K562 (cell line): Measurements from ENCODE around the gene ASB18. TPM values are rescaled to one million over a fixed set of nuclear protein-coding genes. Genes with fewer than 3 reads are reported as not detected.

Experiments
- ATAC-seq: fragments of 200-7000 bp; cut with Tn5 transposase; 3 replicates; pipeline ENCODE4 v1.9.1; 2020; ENCODE audit warnings: moderate library complexity
- BruUV-seq: library from RNA; stranded (reverse); fragments of 400-500 nt; replicated peaks from 2 replicates; lab custom pipeline; 2021; lab: Mats Ljungman, UMichigan
- CTCF ChIA-PET: fragments of 300-600 bp; formaldehyde crosslinking; extraction: SDS; loops from one replicate; lab custom pipeline; 2021; ENCODE audit warnings: low intra/inter-chr PET ratio; lab: Yijun Ruan, JAX
- POLR2A ChIA-PET: fragments of 300-600, 350-650 bp; sonication (Branson Sonifier 250); formaldehyde crosslinking; extraction: SDS; loops from one replicate; lab custom pipeline; 2021; ENCODE audit warnings: antibody characterized with exemption, inconsistent platforms; lab: Yijun Ruan, JAX
- DNase-seq, 4 experiments: peaks; one replicate each; pipeline versions ENCODE4 v3.0.0 to v3.0.0-alpha.2; 2011 to 2018; ENCODE audit warnings: low spot score in 3 of 4, mixed read lengths in 3 of 4; ENCODE audit errors: extremely low read depth in 1 of 4
- FAIRE-seq: peaks from 2 replicates; lab custom pipeline; 2011; peaks lifted over from hg19 to GRCh38; lab: Jason Lieb, UNC
- H2AFZ ChIP-seq: 2 replicates; pipeline ENCODE4 v1.6.0; 2011; ENCODE audit warnings: low read depth, low read length, control low read depth, inconsistent platforms
- H3K27ac ChIP-seq: fragments of 200-600 bp; 3 replicates; pipeline ENCODE4 v1.8.0; 2011; ENCODE audit warnings: low read depth, mild to moderate bottlenecking, control low read depth, inconsistent platforms, low read length, moderate library complexity, mixed read lengths; ENCODE audit errors: extremely low read depth
- H3K27me3 ChIP-seq, 2 experiments: fragments of 300-600 bp in 1 of 2; 2 replicates in 1 of 2; 3 replicates in 1 of 2; pipeline versions ENCODE4 v1.6.0 to v1.8.0; 2011; ENCODE audit warnings: inconsistent platforms in 2 of 2, low read length in 2 of 2, mild to moderate bottlenecking in 1 of 2, mixed read lengths in 1 of 2, moderate library complexity in 1 of 2; ENCODE audit not compliant: control insufficient read depth in 2 of 2, insufficient read depth in 2 of 2
- H3K36me3 ChIP-seq: fragments of 300-600 bp; 3 replicates; pipeline ENCODE4 v1.8.0; 2011; ENCODE audit warnings: mild to moderate bottlenecking, low read length, inconsistent platforms; ENCODE audit not compliant: control insufficient read depth, insufficient read depth
- H3K4me1 ChIP-seq, 2 experiments: fragments of 200-600 bp in 1 of 2; replicated peaks in 1 of 2; 2 replicates in 1 of 2; 3 replicates in 1 of 2; pipeline versions ENCODE4 v1.5.1 to v1.8.0; 2011; ENCODE audit warnings: inconsistent platforms in 2 of 2, low read length in 2 of 2, mild to moderate bottlenecking in 1 of 2, mixed read lengths in 1 of 2, moderate library complexity in 1 of 2; ENCODE audit not compliant: control insufficient read depth in 2 of 2, insufficient read depth in 2 of 2
- H3K4me2 ChIP-seq: 2 replicates; pipeline ENCODE4 v1.6.1; 2011; ENCODE audit warnings: low read length, control low read depth, inconsistent platforms, mixed read lengths; ENCODE audit not compliant: insufficient read depth
- H3K4me3 ChIP-seq: fragments of 200-600 bp; sonication (generic), shearing (Covaris generic); 2 replicates; pipeline ENCODE4 v1.5.1; 2016; ENCODE audit warnings: control low read depth, inconsistent platforms
- H3K79me2 ChIP-seq: fragments of 200-600 bp; 3 replicates; pipeline ENCODE4 v1.8.0; 2011; ENCODE audit warnings: low read length, inconsistent platforms; ENCODE audit not compliant: control insufficient read depth, insufficient read depth
- H3K9ac ChIP-seq, 2 experiments: 2 replicates each; pipeline versions ENCODE4 v1.6.0 to v1.6.1; 2011; ENCODE audit warnings: low read depth in 2 of 2, low read length in 2 of 2, control low read depth in 1 of 2, inconsistent platforms in 1 of 2, mild to moderate bottlenecking in 1 of 2, mixed read lengths in 1 of 2; ENCODE audit not compliant: insufficient read depth in 1 of 2
- H3K9me1 ChIP-seq: one replicate; pipeline ENCODE4 v1.6.0; 2011; ENCODE audit warnings: inconsistent platforms, mild to moderate bottlenecking, low read length, moderate library complexity; ENCODE audit not compliant: control insufficient read depth, insufficient read depth
- H3K9me3 ChIP-seq: replicated peaks from 2 replicates; pipeline ENCODE4 v1.5.1; 2011; ENCODE audit warnings: low read depth, low read length, inconsistent platforms; ENCODE audit not compliant: control insufficient read depth, insufficient read depth
- H4K20me1 ChIP-seq: replicated peaks from 2 replicates; pipeline ENCODE4 v1.6.1; 2011; ENCODE audit warnings: low read length, inconsistent platforms, mixed read lengths; ENCODE audit not compliant: control insufficient read depth, insufficient read depth
- BACH1 ChIP-seq: fragments of 200-800 bp; sonication (Bioruptor generic); IDR thresholded peaks from 2 replicates; pipeline ENCODE4 v1.6.1; 2016; ENCODE audit warnings: missing genetic modification characterization, missing compliant biosample characterization
- ELF4 ChIP-seq: fragments of 450-650 bp; formaldehyde crosslinking; IDR thresholded peaks from 2 replicates; pipeline ENCODE4 v1.4.0; 2022; ENCODE audit warnings: missing genetic modification characterization
- KDM2B ChIP-seq: fragments of 250-450 bp; sonication (Bioruptor Pico); IDR thresholded peaks from 2 replicates; pipeline ENCODE4 v1.8.0; 2021; ENCODE audit warnings: mild to moderate bottlenecking, moderate library complexity
- NCOA1 ChIP-seq: fragments of 450-650 bp; IDR thresholded peaks from 2 replicates; pipeline ENCODE4 v1.6.1; 2016; ENCODE audit warnings: low read depth
- PHF20 ChIP-seq: fragments of 450-650 bp; IDR thresholded peaks from 2 replicates; pipeline ENCODE4 v1.6.1; 2018; ENCODE audit not compliant: partially characterized antibody
- ZNF436 ChIP-seq: fragments of 250-450, 450-650 bp; sonication (Bioruptor Pico); formaldehyde crosslinking; IDR thresholded peaks from 2 replicates; pipeline ENCODE4 v1.7.0; 2020; ENCODE audit warnings: mild to moderate bottlenecking
- WGBS: fragments of 100-300 bp; shearing (Covaris generic); methylation state at CpG from one replicate; pipeline ENCODE4 v1.1.6; 2016; ENCODE audit warnings: low coverage, mixed read lengths; ENCODE audit not compliant: insufficient coverage; ENCODE audit errors: missing lambda C conversion rate; 5-methylcytosine and 5-hydroxymethylcytosine counted together
- in situ Hi-C: fragments of 300-500 bp; cut with MboI; formaldehyde crosslinking; loops from 4 replicates; pipeline ENCODE4 v1.15.0; 2018; ENCODE audit warnings: inconsistent platforms, mixed read lengths
- intact Hi-C: fragments of 100-400 bp; cut with micrococcal nuclease; formaldehyde crosslinking; loops from 2 replicates; pipeline ENCODE4 v1.14.2; 2022
- polyA plus RNA-seq, 8 experiments: library from polyadenylated mRNA; depleted of rRNA in 4 of 8; stranded (reverse) in 5 of 8; unstranded in 3 of 8; fragments of >200 nt; fragmentation: Nextera tagmentation in 2 of 8; fragmentation: Illumina TruSeq in 1 of 8; extraction: Ambion mirVana in 2 of 8; extraction: Trizol in 1 of 8; gene quantifications; 2 replicates each; pipeline versions ENCODE4 v1.2.1 to v1.2.3, GENCODE V29; 2011 to 2014; ENCODE audit warnings: inconsistent platforms in 1 of 8, missing spikeins in 1 of 8
- total RNA-seq, 7 experiments: library from RNA; depleted of rRNA in 6 of 7; stranded (reverse); fragments of >200 nt in 6 of 7; fragmentation: Illumina TruSeq in 2 of 7; extraction: Trizol in 2 of 7; gene quantifications; 2 replicates each; pipeline versions ENCODE4 v1.2.1 to v1.2.3, GENCODE V29; 2011 to 2021; ENCODE audit warnings: low replicate concordance in 1 of 7
- TF ChIP-seq, protein P1 (sequence below): sonication (generic); formaldehyde crosslinking; IDR thresholded peaks from 2 replicates; pipeline ENCODE4 v1.8.0; 2022; ENCODE audit warnings: mild to moderate bottlenecking, missing genetic modification reagents, borderline replicate concordance

The ASB18 gene
- total and polyA plus RNA-seq, 9 of the 15 experiments (the other 6 are each of a cell fraction or from before 2014, with no cell fraction given): not detected

DNA sequence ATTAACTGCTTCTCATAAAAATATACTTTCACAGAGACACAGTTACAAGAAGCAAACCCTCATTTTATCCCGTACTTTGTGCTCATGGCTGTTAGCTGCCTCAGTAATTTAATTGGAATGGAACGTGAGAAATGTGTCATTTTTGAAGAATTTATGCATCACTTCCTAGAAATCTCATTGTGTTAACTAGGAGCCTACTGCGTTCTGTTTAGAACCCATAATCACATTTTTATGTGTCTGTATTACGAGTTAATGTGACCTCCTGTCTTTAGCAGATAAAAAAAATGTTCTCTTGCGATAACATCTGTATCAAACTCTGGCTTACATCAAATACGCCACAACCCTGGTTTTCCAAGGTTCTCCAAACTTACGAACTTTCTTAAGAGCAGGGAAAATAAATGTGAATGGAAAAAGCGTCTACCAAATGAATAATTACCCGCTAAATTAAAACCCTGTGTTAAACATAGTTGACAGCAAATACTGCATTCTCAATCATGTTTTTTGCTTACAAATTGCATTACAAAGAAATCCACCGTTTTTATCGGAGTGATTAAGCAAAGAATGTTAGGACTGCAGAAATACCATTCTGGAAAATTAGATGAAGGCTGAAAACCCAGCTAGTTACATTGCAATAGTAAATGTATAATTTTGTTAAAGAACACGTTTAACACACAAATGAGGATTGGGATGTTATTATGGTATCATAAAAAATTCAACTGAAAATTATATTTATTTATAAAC, 84.0 kb downstream of the ASB18 start:
- no TSS peak for BruUV-seq

More for the DNA sequence above, 84.0 kb downstream of the ASB18 start:
- ATAC-seq (no peak), DNase-seq (no peak), FAIRE-seq (no peak)
- no peaks in the 10 kb centered on the region for H3K9me1 ChIP-seq
- intact Hi-C loops (no loop called here), in situ Hi-C loops (no loop called here)
- ChIA-PET POLR2A (interaction anchor here (0.6 to 0.7 kb wide), 2 partner anchors 9 to 562 kb away, joined by 3 read pairs; no protein-coding TSS in a partner anchor), CTCF (interaction anchor here (1.3 kb wide), 1 partner anchor 414 kb away, joined by 4 read pairs; no protein-coding TSS in a partner anchor)
- peaks cover 2 to 20% of the 10 kb centered on the region in 2 experiments; a peak in 4 of 5 replicates for H3K4me1 ChIP-seq
- H3K79me2 ChIP-seq: no peaks in the 10 kb centered on the region
- no peak for TF ChIP-seq PHF20
- no peak for TF ChIP-seq ELF4 (CRISPR knock-in tag)
- TF ChIP-seq BACH1: no peak
- no peak for TF ChIP-seq ZNF436
- TF ChIP-seq, protein P1, sequence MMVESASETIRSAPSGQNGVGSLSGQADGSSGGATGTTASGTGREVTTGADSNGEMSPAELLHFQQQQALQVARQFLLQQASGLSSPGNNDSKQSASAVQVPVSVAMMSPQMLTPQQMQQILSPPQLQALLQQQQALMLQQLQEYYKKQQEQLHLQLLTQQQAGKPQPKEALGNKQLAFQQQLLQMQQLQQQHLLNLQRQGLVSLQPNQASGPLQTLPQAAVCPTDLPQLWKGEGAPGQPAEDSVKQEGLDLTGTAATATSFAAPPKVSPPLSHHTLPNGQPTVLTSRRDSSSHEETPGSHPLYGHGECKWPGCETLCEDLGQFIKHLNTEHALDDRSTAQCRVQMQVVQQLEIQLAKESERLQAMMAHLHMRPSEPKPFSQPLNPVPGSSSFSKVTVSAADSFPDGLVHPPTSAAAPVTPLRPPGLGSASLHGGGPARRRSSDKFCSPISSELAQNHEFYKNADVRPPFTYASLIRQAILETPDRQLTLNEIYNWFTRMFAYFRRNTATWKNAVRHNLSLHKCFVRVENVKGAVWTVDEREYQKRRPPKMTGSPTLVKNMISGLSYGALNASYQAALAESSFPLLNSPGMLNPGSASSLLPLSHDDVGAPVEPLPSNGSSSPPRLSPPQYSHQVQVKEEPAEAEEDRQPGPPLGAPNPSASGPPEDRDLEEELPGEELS: no peak
- no peak for TF ChIP-seq KDM2B (CRISPR knock-in tag)
- TF ChIP-seq NCOA1: no peak
- H3K4me3 ChIP-seq: no peak overlapping the region
- WGBS: 31% methylated on average over 12 of the region's 12 CpGs
- no peak overlapping the region for H3K4me2 ChIP-seq
- no peaks in the 10 kb centered on the region for H3K27me3 ChIP-seq
- no peaks in the 10 kb centered on the region for H3K9me3 ChIP-seq
- H3K9ac ChIP-seq: no peak overlapping the region
- H2AFZ ChIP-seq: no peak overlapping the region
- no peaks in the 10 kb centered on the region for H3K36me3 ChIP-seq
- no peak overlapping the region for H3K27ac ChIP-seq
- H4K20me1 ChIP-seq: no peaks in the 10 kb centered on the region
